ENCODE measurements around the gene SBK3. TPM values are rescaled to one million over a fixed set of nuclear protein-coding genes. Genes with fewer than 3 reads are reported as not detected.
"Not testable (repeated sequence)": the region's sequence is repeated elsewhere in the genome, so short reads cannot be mapped to it uniquely, and the experiment has no call there.

SBK3 gene
- total RNA-seq, 2 experiments from 2014 or later: not detected

DNA sequence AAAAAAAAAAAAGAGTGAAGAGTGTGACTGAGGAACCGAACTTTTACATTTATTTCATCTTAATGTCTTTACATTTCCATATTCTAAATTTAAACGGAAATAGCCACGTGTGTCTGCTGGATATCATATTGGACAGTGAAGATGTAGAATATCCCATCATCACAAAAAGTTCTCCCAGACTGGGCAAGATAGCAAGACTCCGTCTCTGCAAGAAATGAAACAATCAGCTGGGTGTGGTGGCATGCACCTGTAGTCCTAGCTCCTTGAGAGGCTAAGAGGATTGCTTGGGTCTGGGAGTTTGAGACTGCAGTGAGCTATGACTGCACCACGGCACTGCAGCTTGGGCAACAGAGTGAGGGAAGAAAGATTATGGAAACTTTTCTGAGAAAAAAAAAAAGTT, 31.4 kb upstream of the SBK3 start:
- Mint-ChIP-seq H3K27ac (peak overlapping the region; percentile 63), H3K4me3 (peak overlapping the region; percentile 62), H3K36me3 (ENCODE audit: low read depth) (peaks cover 21% of the 10 kb centered on the region), H3K27me3 (no peaks in the 10 kb centered on the region), H3K4me1 (ENCODE audit: low read depth) (peaks cover 19% of the 10 kb centered on the region), H3K9me3 (no peaks in the 10 kb centered on the region)
- DNase-seq (no peak), ATAC-seq (ENCODE audit: poor library complexity) (no peak)
- intact Hi-C loops (cut with DNase I, micrococcal nuclease): no loop called here
- peaks cover 0 to 15% of the 10 kb centered on the region in 2 experiments for H3K9me3 ChIP-seq (ENCODE audit: control insufficient read depth in 1 of 2, insufficient read depth in 1 of 2, low read length in 2 of 2)
- CTCF ChIA-PET: interaction anchor here (0.7 kb wide), 1 partner anchor 30 kb away, joined by 3 read pairs; no protein-coding TSS in a partner anchor
- POLR2A ChIA-PET: interaction anchor here (1.1 kb wide), 1 partner anchor 30 kb away, joined by 3 read pairs; no protein-coding TSS in a partner anchor
- peaks cover 22% of the 10 kb centered on the region for H3K4me1 ChIP-seq (ENCODE audit: insufficient read depth, low read length)
- H3K36me3 ChIP-seq (ENCODE audit: insufficient read depth, low read length): no peaks in the 10 kb centered on the region
- H3K27me3 ChIP-seq (ENCODE audit: control insufficient read depth in 1 of 2, insufficient read depth in 2 of 2, low read length in 2 of 2): no peaks in the 10 kb centered on the region
- TF ChIP-seq, protein P1, sequence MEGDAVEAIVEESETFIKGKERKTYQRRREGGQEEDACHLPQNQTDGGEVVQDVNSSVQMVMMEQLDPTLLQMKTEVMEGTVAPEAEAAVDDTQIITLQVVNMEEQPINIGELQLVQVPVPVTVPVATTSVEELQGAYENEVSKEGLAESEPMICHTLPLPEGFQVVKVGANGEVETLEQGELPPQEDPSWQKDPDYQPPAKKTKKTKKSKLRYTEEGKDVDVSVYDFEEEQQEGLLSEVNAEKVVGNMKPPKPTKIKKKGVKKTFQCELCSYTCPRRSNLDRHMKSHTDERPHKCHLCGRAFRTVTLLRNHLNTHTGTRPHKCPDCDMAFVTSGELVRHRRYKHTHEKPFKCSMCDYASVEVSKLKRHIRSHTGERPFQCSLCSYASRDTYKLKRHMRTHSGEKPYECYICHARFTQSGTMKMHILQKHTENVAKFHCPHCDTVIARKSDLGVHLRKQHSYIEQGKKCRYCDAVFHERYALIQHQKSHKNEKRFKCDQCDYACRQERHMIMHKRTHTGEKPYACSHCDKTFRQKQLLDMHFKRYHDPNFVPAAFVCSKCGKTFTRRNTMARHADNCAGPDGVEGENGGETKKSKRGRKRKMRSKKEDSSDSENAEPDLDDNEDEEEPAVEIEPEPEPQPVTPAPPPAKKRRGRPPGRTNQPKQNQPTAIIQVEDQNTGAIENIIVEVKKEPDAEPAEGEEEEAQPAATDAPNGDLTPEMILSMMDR (IDR thresholded peaks at IDR 0.05): no peak
- no peak overlapping the region for H3K27ac ChIP-seq (ENCODE audit: low read depth in 1 of 2, low read length in 2 of 2)
- H3K4me3 ChIP-seq (ENCODE audit: low read length): no peak overlapping the region

DNA sequence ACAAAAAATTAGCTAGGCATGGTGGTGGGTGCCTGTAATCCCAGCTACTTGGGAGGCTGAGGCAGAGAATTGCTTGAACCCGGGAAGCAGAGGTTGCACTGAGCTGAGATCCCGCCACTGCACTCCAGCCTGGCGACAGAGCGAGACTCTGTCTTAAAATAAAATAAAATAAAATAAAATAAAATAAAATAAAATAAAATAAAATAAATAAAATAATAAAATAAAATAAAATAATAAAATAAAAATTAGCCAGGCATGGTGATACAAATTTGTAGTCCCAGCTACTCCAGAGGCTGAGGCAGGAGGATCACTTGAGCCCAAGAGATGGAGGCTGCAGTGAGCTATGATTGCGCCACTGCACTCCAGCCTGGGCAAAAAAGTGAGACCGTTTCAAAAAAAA, 28.6 kb upstream of the SBK3 start:
- POLR2A ChIA-PET; H3K27ac ChIP-seq (ENCODE audit: low read depth in 1 of 2, low read length in 2 of 2); H3K27ac Mint-ChIP-seq; H3K27me3 Mint-ChIP-seq; H3K4me3 ChIP-seq (ENCODE audit: low read length); H3K36me3 ChIP-seq (ENCODE audit: insufficient read depth, low read length); CTCF ChIA-PET; H3K4me1 ChIP-seq (ENCODE audit: insufficient read depth, low read length); H3K9me3 Mint-ChIP-seq; H3K27me3 ChIP-seq (ENCODE audit: control insufficient read depth in 1 of 2, insufficient read depth in 2 of 2, low read length in 2 of 2); H3K4me1 Mint-ChIP-seq (ENCODE audit: low read depth); intact Hi-C loops (cut with DNase I, micrococcal nuclease); DNase-seq; ATAC-seq (ENCODE audit: poor library complexity); H3K4me3 Mint-ChIP-seq: not testable (repeated sequence)
- peaks cover 11% of the 10 kb centered on the region for H3K36me3 Mint-ChIP-seq (ENCODE audit: low read depth)
- peaks cover 0 to 22% of the 10 kb centered on the region in 2 experiments for H3K9me3 ChIP-seq (ENCODE audit: control insufficient read depth in 1 of 2, insufficient read depth in 1 of 2, low read length in 2 of 2)

DNA sequence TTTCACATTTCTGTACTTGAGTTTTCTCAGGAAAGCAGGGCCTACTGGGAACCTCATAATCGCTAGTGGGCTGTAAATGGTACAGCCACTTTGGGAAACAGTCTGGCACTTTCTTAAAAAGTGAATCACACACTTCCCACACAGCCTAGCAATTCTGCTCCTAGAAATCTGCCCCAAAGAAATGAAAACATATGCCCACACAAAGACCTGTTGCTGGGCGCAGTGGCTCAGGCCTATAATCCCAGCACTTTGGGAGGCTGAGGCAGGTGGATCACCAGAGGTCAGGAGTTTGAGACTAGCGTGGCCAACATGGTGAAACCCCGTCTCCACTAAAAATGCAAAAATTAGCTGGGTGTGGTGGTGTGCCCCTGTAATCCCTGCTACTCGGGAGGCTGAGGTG, 24.1 kb upstream of the SBK3 start:
- H3K36me3 ChIP-seq (ENCODE audit: insufficient read depth, low read length); H3K36me3 Mint-ChIP-seq (ENCODE audit: low read depth); H3K4me3 ChIP-seq (ENCODE audit: low read length); H3K9me3 Mint-ChIP-seq; CTCF ChIA-PET; H3K4me1 Mint-ChIP-seq (ENCODE audit: low read depth); H3K27ac ChIP-seq (ENCODE audit: low read depth in 1 of 2, low read length in 2 of 2); H3K4me3 Mint-ChIP-seq; H3K27me3 Mint-ChIP-seq; H3K9me3 ChIP-seq (ENCODE audit: control insufficient read depth in 1 of 2, insufficient read depth in 1 of 2, low read length in 2 of 2); ATAC-seq (ENCODE audit: poor library complexity); H3K27ac Mint-ChIP-seq; POLR2A ChIA-PET; H3K27me3 ChIP-seq (ENCODE audit: control insufficient read depth in 1 of 2, insufficient read depth in 2 of 2, low read length in 2 of 2); H3K4me1 ChIP-seq (ENCODE audit: insufficient read depth, low read length); intact Hi-C loops (cut with DNase I, micrococcal nuclease); DNase-seq: not testable (repeated sequence)

DNA sequence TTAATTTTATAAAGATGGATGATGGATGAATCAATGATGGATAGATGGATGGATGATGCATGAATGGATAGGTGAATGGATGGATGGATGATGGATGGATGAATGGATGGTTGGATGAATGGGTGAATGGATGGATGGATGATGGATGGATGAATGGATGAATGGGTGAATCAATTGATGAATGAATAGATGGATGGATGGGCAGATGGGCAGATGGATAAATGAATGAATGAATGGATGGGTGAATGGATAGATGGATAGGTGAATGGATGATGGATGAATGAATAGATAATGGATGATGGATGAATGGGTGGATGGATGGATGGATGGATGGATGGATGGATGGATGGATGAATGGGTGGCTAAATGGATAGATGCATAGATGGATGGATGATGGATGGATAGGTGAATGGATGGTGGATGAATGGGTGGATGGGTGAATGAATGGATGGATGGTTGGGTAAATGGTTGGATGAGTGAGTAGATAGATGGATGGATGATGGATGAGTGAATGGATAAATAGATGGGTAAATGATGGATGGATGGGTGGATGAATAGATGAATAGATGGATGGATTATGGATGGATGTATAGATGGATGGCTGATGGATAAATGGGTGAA, 22.5 kb upstream of the SBK3 start:
- no peak overlapping the region for H3K27ac Mint-ChIP-seq
- no peak for DNase-seq
- Histone ChIP-seq H3K9me3 (ENCODE audit: control insufficient read depth in 1 of 2, insufficient read depth in 1 of 2, low read length in 2 of 2) (peaks cover 0 to 8% of the 10 kb centered on the region in 2 experiments), H3K27me3 (ENCODE audit: control insufficient read depth in 1 of 2, insufficient read depth in 2 of 2, low read length in 2 of 2) (no peaks in the 10 kb centered on the region), H3K4me1 (ENCODE audit: insufficient read depth, low read length) (no peaks in the 10 kb centered on the region), H3K36me3 (ENCODE audit: insufficient read depth, low read length) (no peaks in the 10 kb centered on the region), H3K27ac (ENCODE audit: low read depth in 1 of 2, low read length in 2 of 2) (no peak overlapping the region), H3K4me3 (ENCODE audit: low read length) (no peak overlapping the region)
- H3K9me3 Mint-ChIP-seq: no peaks in the 10 kb centered on the region
- intact Hi-C loops (cut with DNase I, micrococcal nuclease): no loop called here
- no peaks in the 10 kb centered on the region for H3K4me1 Mint-ChIP-seq (ENCODE audit: low read depth)
- no peak overlapping the region for H3K4me3 Mint-ChIP-seq
- no peaks in the 10 kb centered on the region for H3K36me3 Mint-ChIP-seq (ENCODE audit: low read depth)
- ATAC-seq (ENCODE audit: poor library complexity): no peak
- ChIA-PET POLR2A (no interaction called here), CTCF (no interaction called here)
- TF ChIP-seq, protein P1 (IDR thresholded peaks at IDR 0.05): no peak
- H3K27me3 Mint-ChIP-seq: peaks cover 13% of the 10 kb centered on the region

Data from CD4-positive, alpha-beta T cell (primary cell).